Stimulated activated CD4-positive, alpha-beta T cell treated with anti-CD3 and anti-CD28 coated beads, Interleukin-1b, Interleukin-23, amount 100 ng/mL, for 48 hours (primary cell): ENCODE results near the gene CLEC17A.

ENCODE experiments used
- DNase-seq: peaks from one replicate; pipeline ENCODE4 v3.0.0-alpha.2; 2020

The CLEC17A gene

GRCh38 chr19:14655726-14656125 lies 72.8 kb downstream of the CLEC17A start:
- no peak for DNase-seq

- DNase-seq = no peak
These were observed 77.1 kb downstream of the CLEC17A start for GRCh38 chr19:14659874-14660489.

- DNase-seq = no peak
These were observed 78.6 kb downstream of the CLEC17A start for GRCh38 chr19:14661372-14661924.
